Adrenal gland (tissue), 12 donors: ENCODE data around the gene ARL6IP6. TPM values are rescaled to one million over a fixed set of nuclear protein-coding genes. Genes with fewer than 3 reads are reported as not detected.

ENCODE experiments used
- DNase-seq, 7 donors: peaks; one replicate each; pipeline ENCODE4 v3.0.0-alpha.2; 2019 to 2020
- H3K27ac ChIP-seq, 5 donors: fragments of 200-600 bp; sonication (generic) in 4 of 5; 1 replicate in 3 of 5; 2 replicates in 2 of 5; pipeline versions ENCODE4 v1.5.1 to v1.8.0; 2016 to 2020; ENCODE audit warnings: mild to moderate bottlenecking in 1 of 5
- H3K27me3 ChIP-seq: fragments of 200-600 bp; 2 replicates; pipeline ENCODE4 v1.8.0; 2021
- H3K36me3 ChIP-seq, 2 donors: fragments of 200-600 bp; replicated peaks in 1 of 2; 1 replicate in 1 of 2; 2 replicates in 1 of 2; pipeline versions ENCODE4 v1.5.1 to v1.8.0; 2018 to 2022
- H3K4me1 ChIP-seq, 2 donors: fragments of 200-600 bp; replicated peaks in 1 of 2; 1 replicate in 1 of 2; 2 replicates in 1 of 2; pipeline versions ENCODE4 v1.5.1 to v1.8.0; 2018 to 2021
- H3K4me3 ChIP-seq, 4 donors: fragments of 200-600 bp; sonication (generic) in 3 of 4; one replicate each; pipeline ENCODE4 v1.5.1; 2016 to 2018
- H3K9me3 ChIP-seq, 3 donors: fragments of 200-600 bp; sonication (generic) in 1 of 3; replicated peaks in 1 of 3; 1 replicate in 2 of 3; 2 replicates in 1 of 3; pipeline versions ENCODE4 v1.5.1 to v1.8.0; 2016 to 2021
- CTCF ChIP-seq, 6 experiments: fragments of 450-650 bp in 4 of 6; fragments of 200-600 bp in 2 of 6; sonication (generic) in 1 of 6; IDR thresholded peaks; 1 replicate in 5 of 6; 2 replicates in 1 of 6; pipeline versions ENCODE4 v1.5.1 to v1.8.0; 2016 to 2021; ENCODE audit warnings: antibody characterized with exemption in 6 of 6, mild to moderate bottlenecking in 2 of 6, moderate library complexity in 1 of 6
- POLR2A ChIP-seq, 2 donors: fragments of 450-650 bp; IDR thresholded peaks; one replicate each; pipeline ENCODE4 v1.6.1; 2017; ENCODE audit warnings: antibody characterized with exemption in 2 of 2, mild to moderate bottlenecking in 2 of 2, moderate library complexity in 1 of 2
- WGBS, 4 donors: extraction: QIAGEN DNeasy Blood & Tissue Kit in 2 of 4; methylation state at CpG; one replicate each; pipeline versions ENCODE4 v1.1.5 to v1.1.7; 2013 to 2017; 5-methylcytosine and 5-hydroxymethylcytosine counted together
- intact Hi-C, 2 donors: fragments of 100-400 bp; cut with DNase I; formaldehyde crosslinking; loops; one replicate each; pipeline versions ENCODE4 v1.14.1 to v1.15.0; 2022 to 2023
- polyA plus RNA-seq, 3 donors: library from polyadenylated mRNA; stranded (reverse); fragments of 200-250 nt in 2 of 3; fragments of 350-450 nt in 1 of 3; fragmentation: Illumina TruSeq in 1 of 3; extraction: RNeasy Lipid Tissue Mini Kit (QIAGEN cat#74804) in 1 of 3; gene quantifications; one replicate each; pipeline ENCODE4 v1.2.3, GENCODE V29; 2013 to 2014
- total RNA-seq, 9 donors: library from RNA; depleted of rRNA in 4 of 9; stranded (reverse); fragments of >200 nt in 4 of 9; fragments of 120-200 nt in 1 of 9; fragmentation: NEBNext Ultra II Directional in 1 of 9; extraction: Animal tissue kit (Norgen Biotek cat#: 25700) in 1 of 9; gene quantifications; one replicate each; pipeline versions ENCODE4 v1.1.0 to v1.2.4, GENCODE V29; 2013 to 2023
- donor health status: healthy with polysubstance abuse.
- donor health status: Bipolar disorder and iron deficiency.
- donor health status: DM: yes; HTN: yes; CAD: no.
- donor health status: DM: no; HTN: no; CAD: no.
- donor health status: DM: no; HTN: no; CAD: no.
- donor health status: DM: yes; HTN: yes; CAD: no.

The ARL6IP6 gene
- total and polyA plus RNA-seq, 12 donors: 5.0 to 24.5 (median 11.8) TPM

- intact Hi-C loops: no loop called here
- 97 to 99% (median 97%) methylated on average over 7 of the region's 7 CpGs for WGBS, 4 donors
- no peak for TF ChIP-seq POLR2A (IDR thresholded peaks at IDR 0.05)
- no peak for TF ChIP-seq CTCF (IDR thresholded peaks at IDR 0.05)
- no peaks in the 10 kb centered on the region for H3K36me3 ChIP-seq
- no peak overlapping the region for H3K27ac ChIP-seq
- H3K4me3 ChIP-seq: no peak overlapping the region
- H3K9me3 ChIP-seq: peaks cover 0 to 6% (median 0%) of the 10 kb centered on the region in 3 donors
- DNase-seq: no peak
- H3K27me3 ChIP-seq: no peaks in the 10 kb centered on the region
- H3K4me1 ChIP-seq: no peaks in the 10 kb centered on the region
Measured at GRCh38 chr2:152701198-152701597, 17.2 kb upstream of the ARL6IP6 start.

- H3K27me3 ChIP-seq: no peaks in the 10 kb centered on the region
- no peak overlapping the region for H3K27ac ChIP-seq
- 94 to 100% (median 95%) methylated on average over 4 of the region's 4 CpGs for WGBS, 4 donors
- H3K4me1 ChIP-seq: no peaks in the 10 kb centered on the region
- DNase-seq: no peak
- intact Hi-C loops: no loop called here
- no peak for TF ChIP-seq POLR2A (IDR thresholded peaks at IDR 0.05)
- TF ChIP-seq CTCF (IDR thresholded peaks at IDR 0.05): no peak
- no peak overlapping the region for H3K4me3 ChIP-seq
- H3K9me3 ChIP-seq: no peaks in the 10 kb centered on the region
- no peaks in the 10 kb centered on the region for H3K36me3 ChIP-seq
Measured at GRCh38 chr2:152706477-152707021, 11.9 kb upstream of the ARL6IP6 start.

GRCh38 chr2:152708742-152709141 lies 9.7 kb upstream of the ARL6IP6 start:
- H3K4me3 ChIP-seq: no peak overlapping the region
- H3K36me3 ChIP-seq: no peaks in the 10 kb centered on the region

GRCh38 chr2:152710713-152711112 lies 7.7 kb upstream of the ARL6IP6 start:
- H3K36me3 ChIP-seq: no peaks in the 10 kb centered on the region
- intact Hi-C loops: no loop called here
- peaks cover 0 to 18% of the 10 kb centered on the region in 2 donors for H3K4me1 ChIP-seq
- no peak for DNase-seq
- no peak overlapping the region for H3K27ac ChIP-seq
- H3K9me3 ChIP-seq: no peaks in the 10 kb centered on the region
- H3K27me3 ChIP-seq: no peaks in the 10 kb centered on the region
- TF ChIP-seq POLR2A (IDR thresholded peaks at IDR 0.05) (no peak), CTCF (IDR thresholded peaks at IDR 0.05) (no peak)
- 74 to 81% (median 76%) methylated on average over 2 of the region's 2 CpGs for WGBS, 4 donors
- H3K4me3 ChIP-seq: no peak overlapping the region

More at GRCh38 chr2:152708742-152709141, 9.7 kb upstream of the ARL6IP6 start:
- 93 to 98% (median 94%) methylated on average over 2 of the region's 2 CpGs for WGBS, 4 donors
- Histone ChIP-seq H3K4me1 (peaks cover 0 to 9% of the 10 kb centered on the region in 2 donors), H3K27ac (no peak overlapping the region), H3K9me3 (no peaks in the 10 kb centered on the region), H3K27me3 (no peaks in the 10 kb centered on the region)
- TF ChIP-seq CTCF (IDR thresholded peaks at IDR 0.05) (no peak), POLR2A (IDR thresholded peaks at IDR 0.05) (no peak)
- DNase-seq: no peak
- intact Hi-C loops: no loop called here
